ENCODE measurements around the gene TXNL1. TPM values are rescaled to one million over a fixed set of nuclear protein-coding genes. Genes with fewer than 3 reads are reported as not detected.
A peak's percentile ranks its signal among the peaks of the same experiment; 100 is the strongest.
"Not testable (repeated sequence)": the region's sequence is repeated elsewhere in the genome, so short reads cannot be mapped to it uniquely, and the experiment has no call there.

Gene TXNL1
- 118 TPM for polyA plus RNA-seq (ENCODE audit: insufficient read length)
- long read RNA-seq, donor 1, full-length matches to known transcripts = 55 of 72 reads
- long read RNA-seq, donor 1, partial matches to known transcripts = 17 of 72 reads
- long read RNA-seq, donor 1, other reads (novel, unspliced or antisense) = 0 of 72 reads
- long read RNA-seq, donor 2, full-length matches to known transcripts = 47 of 74 reads
- long read RNA-seq, donor 2, partial matches to known transcripts = 27 of 74 reads
- long read RNA-seq, donor 2, other reads (novel, unspliced or antisense) = 0 of 74 reads
- long read RNA-seq, donor 3, full-length matches to known transcripts = 41 of 65 reads
- long read RNA-seq, donor 3, partial matches to known transcripts = 24 of 65 reads
- long read RNA-seq, donor 3, other reads (novel, unspliced or antisense) = 0 of 65 reads
- long read RNA-seq, donor 4 = 0 reads
- long read RNA-seq, donor 5, full-length matches to known transcripts = 73 of 114 reads
- long read RNA-seq, donor 5, partial matches to known transcripts = 35 of 114 reads
- long read RNA-seq, donor 5, other reads (novel, unspliced or antisense) = 6 of 114 reads
- long read RNA-seq, donor 6, full-length matches to known transcripts = 41 of 70 reads
- long read RNA-seq, donor 6, partial matches to known transcripts = 29 of 70 reads
- long read RNA-seq, donor 6, other reads (novel, unspliced or antisense) = 0 of 70 reads
- long read RNA-seq, donor 7, full-length matches to known transcripts = 59 of 116 reads
- long read RNA-seq, donor 7, partial matches to known transcripts = 47 of 116 reads
- long read RNA-seq, donor 7, other reads (novel, unspliced or antisense) = 10 of 116 reads
- long read RNA-seq, donor 8, full-length matches to known transcripts = 24 of 24 reads
- long read RNA-seq, donor 8, partial matches to known transcripts = 0 of 24 reads
- long read RNA-seq, donor 8, other reads (novel, unspliced or antisense) = 0 of 24 reads

DNA sequence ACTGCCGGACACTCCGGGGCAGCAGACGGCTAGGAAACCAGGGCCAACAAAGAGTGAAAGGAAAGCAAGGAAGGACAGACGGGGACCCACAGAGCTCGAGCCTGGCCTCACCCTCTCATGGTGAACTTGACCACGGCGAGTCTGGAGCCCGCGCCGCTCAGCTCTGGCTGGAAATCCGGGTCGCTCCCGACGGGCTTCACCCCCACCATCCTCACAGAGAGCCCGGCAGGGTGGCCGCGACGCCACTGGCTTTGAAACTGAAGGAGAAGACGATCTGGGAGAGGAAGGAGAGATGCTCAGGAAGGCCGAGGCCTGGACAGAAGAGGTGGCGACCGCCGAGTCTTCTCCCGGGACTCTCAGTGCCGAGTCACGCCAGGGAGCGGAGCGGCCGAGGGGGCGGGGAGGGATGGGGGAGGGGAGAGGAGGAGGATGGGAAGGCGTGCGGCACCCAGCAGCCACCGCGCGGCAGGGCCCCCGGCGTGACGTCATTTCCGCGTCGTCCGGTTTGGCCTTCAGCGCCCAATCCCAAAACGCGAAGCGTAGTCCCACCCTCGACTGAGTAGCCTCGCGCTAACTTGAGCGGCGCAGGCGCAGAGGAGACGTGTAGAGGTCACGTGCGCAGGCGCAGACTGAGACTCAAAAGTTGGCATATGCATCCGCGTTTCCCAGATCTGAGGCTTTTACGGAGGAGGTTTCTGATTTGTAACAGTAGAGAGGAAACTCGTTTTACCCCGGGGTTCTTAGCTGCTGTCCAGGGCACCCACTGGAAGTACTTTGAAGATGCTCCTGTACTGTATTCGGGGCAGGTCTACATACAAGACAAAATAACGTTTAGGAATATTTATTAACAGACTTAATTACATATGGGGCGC, at the start of gene TXNL1:
Gene TXNL1, minus strand, starts transcription at position 361 of the 872 bp plus-strand sequence. Its CDS starts 152 bp downstream, at position 209.
- DNase-seq = peak; percentile 99

DNA sequence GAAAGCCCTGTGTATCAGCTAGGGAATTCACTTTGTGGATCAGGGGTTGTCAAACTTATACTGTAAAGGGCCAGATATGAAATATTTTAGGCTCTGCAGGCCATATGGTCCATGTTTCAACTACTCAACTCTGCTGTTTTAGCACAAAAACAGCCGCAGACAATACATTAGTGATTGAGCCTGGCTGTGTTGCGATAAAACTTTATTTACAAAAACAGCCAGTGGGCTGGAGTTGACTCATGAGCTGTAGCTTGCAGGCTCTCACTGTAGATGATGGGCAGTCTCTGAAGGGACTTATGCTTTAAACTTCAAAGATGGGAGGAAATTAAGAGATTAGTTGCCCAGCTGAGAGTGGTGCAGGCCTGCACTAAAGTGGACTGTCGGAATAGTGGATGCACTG, 45.9 kb upstream of the TXNL1 start:
- DNase-seq = no peak

DNA sequence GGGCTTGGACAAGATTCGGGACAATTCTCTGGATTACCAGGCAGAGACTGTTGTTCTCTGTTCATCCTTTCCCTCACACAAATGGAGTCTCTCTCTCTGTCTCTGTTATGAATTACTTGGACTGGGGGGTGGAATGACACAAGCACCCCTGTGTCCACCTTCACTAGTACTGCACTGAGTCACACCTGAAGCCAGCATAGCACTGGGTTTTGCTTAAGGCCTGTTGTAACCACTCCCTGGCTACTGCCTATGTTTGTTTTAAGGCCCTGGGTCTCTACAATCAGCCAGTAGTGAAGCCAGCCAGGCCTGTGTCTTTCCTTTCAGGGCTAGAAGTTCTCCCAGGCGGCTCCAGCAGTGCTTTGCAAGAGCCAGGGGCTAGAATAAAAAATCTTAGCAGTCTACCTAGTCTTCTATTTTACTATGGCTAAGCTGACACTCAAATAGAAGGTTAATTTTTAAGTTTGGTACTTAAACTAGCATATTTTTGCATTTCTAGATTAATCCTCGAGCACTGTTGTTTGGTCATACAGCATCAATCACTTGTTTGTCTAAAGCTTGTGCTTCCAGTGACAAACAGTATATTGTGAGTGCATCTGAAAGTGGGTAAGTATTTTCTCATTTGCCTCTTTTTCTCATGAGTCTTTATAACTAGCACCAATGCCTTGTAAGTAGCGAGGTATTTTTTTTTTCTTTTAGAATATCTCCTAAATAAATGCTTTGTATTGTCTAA, 40.6 kb upstream of the TXNL1 start:
- no peak for DNase-seq

DNA sequence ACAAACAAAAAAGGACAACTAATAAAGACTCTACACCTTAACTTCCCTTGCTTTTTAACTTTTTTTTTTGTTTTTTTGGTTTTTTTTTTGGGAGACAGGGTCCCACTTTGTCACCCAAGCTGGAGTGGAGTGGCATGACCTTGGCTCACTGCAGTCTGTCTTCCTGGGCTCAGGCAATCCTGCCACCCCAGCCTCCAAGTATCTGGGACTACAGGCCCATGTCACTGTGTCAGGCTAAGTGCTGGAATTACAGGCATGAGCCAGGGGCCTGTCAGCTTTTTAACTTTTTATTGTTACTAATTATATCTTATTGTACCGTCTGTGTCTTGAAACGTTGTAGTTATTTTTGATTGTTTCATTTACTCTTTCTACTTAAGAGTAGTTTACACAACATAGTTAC, 38.2 kb upstream of the TXNL1 start:
- no peak for DNase-seq

DNA sequence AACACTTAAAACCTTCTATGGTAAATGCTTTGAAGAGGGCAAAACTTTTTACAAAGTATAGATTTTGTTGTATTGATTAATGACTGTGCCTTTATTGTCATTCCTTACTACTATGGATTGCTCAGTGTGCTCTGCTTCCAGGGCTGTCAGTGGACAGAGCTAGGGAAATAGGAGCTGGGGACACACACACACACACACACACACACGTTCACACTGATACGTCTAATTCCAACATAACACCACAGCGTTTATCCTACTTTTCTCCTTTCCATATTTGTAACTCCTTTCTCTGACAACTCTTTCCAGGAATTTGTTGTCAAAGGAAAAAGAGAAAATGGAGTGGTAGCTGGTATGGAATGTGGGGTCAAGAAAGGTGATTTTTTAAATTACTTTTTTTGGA, 34.6 kb upstream of the TXNL1 start:
- DNase-seq = no peak

DNA sequence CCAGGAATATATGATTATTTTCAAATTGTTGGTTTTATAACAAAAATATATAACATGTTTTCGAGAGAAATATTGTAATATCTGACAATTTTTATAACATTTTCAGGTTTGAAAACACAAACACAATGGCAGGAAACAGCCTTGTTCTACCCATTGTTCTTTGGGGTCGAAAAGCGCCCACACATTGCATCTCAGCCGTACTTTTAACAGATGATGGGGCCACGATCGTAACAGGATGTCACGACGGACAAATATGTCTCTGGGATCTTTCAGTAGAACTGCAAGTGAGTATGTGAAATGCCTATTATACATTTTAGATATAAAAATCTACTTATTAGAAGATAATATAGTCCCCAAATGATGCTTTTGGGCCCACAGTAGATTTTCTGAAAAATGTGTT, 34.0 kb upstream of the TXNL1 start:
- DNase-seq = no peak

DNA sequence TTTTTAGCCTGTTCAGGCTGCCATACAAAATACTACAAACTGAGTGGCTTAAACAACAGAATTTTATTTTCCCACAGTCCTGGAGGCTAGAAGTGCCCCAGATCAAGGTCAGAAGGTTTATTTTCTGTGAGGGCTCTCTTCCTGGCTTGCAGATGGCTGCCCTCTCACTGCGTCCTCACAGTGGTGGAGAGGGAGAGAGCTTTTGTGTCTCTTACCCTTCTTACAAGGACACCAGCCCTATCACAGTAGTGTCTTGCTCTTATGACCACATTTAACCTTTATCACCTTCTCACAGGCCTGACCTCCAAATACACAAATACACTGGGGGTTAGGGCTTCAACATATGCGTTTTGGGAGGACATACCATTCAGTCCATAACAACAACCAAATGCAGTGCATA, 24.5 kb upstream of the TXNL1 start:
- DNase-seq = no peak

DNA sequence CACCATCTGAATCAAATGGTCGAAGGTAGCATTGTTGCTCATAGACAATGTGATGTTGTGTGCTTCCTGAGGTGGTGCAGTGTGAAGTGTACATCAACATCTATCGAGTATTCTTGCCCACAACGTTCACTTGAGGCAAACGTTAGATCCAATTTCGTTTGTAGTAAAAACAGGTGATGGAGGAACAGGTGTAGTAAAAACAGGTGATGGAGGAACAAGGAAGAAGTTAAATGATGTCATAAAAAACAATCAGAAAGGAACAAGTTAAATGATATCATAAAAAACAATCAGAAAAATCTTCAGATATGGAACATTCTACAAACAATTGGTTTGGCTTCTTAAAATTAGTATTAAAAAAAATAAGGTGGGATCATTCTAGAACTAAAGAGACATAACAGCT, 24.1 kb upstream of the TXNL1 start:
- DNase-seq = no peak

DNA sequence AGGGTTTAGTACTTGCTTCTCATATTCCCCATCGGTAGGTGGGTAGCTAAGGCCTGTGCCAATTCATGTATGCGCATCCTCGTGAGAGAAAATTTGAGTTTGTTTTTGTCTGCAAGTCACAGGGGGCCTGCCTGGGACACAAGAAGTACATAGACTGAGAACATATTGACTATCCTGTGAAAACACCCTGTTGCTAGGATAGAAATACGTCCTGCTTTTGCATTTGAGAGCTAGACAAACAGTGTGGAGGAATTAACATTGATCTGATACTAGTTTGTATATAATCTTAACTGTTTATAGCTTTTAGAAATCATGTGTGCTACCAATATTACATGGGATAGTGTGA, 23.6 kb upstream of the TXNL1 start:
- DNase-seq = no peak

DNA sequence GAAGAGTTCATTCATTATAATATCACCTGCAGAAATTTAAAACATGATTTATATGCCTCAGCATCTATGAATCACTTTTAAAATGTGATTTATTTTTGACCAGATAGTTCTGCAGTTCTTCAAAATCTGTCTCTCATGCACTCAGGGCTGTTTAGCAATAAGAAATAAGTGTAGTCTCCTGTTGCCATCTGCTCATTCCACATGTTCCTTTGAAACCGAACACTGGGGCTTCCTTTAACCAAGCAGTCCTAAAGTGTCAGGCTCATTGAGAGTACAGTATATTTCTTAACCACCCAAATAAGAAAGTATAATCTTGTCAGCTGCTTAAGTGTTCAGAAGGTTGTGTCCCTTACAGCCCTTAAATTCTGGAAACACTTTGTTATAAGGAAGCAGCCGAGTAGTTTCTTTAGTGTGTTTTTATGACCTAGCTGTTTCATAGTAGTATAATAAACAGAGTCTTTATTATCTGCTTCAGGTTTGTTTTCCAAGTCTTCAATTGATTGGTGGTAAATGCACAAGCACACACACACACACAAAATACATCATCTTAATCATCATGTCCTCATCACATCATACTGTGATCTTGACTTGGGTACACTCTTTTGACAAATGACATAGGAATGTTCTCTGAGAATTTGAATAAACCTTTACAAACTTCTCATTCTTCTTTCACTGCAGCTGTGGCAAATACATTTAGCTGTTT, 23.1 kb upstream of the TXNL1 start:
- no peak for DNase-seq

DNA sequence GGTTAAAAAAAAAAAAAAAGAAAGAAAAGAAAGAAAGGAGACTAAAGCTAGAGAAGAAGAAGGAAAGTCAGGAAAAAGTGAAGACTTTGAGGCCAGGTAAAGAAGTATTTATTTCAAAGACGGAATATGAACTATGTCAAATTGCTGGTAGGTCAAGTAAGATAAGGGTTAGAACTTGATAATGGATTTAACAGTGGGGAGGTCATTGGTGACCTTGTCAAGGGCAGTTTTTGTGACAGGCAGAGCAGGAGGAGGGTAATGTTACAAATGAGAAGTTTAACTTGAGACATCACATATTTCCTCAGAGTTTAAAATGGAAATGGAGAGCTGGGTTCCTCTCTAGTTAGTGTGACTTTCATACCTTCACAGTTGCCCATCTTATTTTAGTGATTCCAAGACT, 22.3 kb upstream of the TXNL1 start:
- DNase-seq = no peak

DNA sequence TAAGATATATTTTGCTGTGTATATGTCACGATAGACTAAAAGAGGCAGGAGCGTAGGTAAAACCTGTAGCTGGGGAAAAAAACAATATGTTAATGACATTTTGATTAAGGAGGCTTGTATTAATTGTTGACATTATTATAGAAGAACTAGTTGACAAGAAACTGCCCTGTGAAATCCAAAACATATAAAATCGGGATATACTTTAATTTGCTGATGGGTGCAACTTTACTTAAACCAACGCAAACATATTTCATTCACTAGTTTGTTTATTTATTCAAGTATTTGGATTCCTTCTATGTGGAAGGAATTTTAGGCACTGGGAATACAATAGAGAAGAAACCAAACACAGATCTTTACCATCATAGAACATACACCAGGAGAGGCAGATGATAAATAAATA, 20.7 kb upstream of the TXNL1 start:
- DNase-seq = no peak

DNA sequence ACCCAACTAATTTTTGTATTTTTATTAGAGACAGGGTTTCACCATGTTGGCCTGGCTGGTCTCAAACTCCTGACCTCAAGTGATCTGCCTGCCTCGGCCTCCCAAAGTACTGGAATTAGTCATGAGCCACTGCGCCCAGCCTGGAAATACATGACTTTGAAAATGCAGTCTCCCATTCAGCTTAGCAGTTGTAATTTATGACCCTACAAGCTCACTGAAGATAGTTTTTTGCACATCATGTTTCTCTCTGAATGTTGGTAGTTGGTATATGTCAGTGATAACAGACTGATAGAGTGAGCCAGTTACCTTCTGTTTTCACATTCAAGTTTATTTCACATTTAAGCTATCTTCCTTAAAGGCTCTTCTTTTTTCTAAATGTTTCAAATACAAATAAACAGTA, 19.9 kb upstream of the TXNL1 start:
- DNase-seq = no peak

DNA sequence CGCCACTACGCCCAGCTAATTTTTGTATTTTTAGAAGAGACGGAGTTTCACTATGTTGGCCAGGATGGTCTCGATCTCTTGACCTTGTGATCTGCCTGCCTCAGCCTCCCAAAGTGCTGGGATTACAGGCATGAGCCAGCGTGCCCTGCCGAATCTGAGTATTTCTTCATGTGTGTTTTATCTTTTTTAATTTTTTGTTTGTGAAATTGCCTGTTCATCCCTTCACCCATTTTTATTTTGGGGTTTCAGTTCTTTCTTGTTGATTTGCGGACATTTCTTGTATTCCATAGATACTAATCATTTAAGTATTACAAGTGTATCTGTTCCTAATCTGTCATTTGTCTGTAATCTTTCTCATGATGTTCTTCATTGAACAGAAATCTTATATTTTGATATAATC, 15.9 kb upstream of the TXNL1 start:
- DNase-seq = not testable (repeated sequence)

DNA sequence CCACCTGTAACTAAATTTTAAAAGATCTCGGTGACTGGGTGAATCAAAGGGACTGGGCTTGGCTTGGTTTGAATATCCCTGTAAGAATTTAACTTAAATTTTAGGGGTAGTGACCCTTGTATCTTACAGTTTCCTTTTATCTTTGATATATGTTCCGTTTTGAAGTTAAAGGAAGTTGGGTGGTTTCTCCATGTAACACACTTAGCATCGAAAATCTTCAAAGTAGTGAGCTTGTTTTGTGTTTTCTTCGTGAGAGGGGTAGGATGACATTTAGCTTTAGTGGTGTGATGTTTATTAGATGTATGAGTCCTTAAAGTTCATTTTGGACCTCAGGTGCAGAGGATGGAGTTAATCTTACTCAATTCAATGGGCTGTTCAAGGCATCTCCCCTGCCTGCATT, 14.4 kb upstream of the TXNL1 start:
- no peak for DNase-seq

DNA sequence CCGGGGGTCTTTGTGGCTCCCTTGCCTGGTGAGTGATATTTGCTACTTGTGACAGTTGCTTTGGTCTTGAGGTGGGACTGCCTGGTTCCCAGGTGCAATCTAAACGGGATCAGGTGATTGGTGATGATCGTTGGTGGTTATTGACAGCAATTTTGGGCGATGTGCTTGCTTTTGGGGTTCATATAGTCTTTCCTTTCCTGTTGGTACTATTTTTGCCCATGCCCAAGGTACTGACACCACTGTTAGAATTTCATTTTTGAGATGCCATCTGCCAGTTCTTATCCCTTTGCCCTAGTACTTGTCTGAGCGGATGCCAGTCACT, 13.3 kb upstream of the TXNL1 start:
- no peak for DNase-seq

DNA sequence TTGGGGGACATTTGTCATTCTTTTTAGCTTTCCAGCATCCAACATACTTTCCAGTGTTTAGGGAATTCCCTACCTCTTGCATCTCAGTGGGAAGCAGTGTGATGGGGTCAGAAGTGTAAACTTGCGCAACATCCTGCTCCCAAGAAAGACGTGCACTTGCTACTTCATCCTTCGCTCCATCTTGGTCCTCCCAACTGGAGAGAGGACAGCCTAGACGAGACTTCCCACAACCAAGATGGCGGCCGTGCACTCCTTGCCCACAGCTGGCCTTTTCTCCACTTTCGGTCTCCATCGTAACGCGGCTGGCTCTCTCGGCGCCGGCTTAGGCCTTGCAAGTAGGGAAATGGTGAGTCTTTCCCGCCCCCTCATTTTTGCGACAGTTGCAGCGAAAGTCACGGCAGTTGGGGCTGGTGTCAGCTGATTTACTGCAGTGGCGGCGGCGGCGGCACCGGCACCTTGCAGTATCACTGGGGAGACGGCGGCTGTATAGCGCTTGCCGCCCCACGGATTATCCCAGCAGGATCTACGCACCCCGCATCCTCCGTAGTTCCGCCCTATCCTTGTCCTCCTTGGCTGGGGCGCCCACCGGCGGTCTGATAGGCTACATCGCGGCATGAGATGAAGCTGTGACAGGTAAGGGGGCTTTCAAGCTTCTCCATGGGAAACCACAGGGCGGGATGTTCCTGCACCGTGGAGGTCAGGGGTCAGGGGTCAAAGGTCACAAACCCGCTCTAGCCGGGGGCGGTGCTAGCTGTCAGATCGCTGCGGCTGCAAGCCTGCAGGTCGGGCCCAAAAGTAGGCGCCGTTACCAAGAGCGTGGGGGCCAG, 12.8 kb upstream of the TXNL1 start, which contains the start of gene WDR7:
Gene WDR7, plus strand, starts transcription at position 416 of the 827 bp plus-strand sequence. CDS start 21,157 bp downstream, outside the sequence.
- peak; percentile 97 for DNase-seq

DNA sequence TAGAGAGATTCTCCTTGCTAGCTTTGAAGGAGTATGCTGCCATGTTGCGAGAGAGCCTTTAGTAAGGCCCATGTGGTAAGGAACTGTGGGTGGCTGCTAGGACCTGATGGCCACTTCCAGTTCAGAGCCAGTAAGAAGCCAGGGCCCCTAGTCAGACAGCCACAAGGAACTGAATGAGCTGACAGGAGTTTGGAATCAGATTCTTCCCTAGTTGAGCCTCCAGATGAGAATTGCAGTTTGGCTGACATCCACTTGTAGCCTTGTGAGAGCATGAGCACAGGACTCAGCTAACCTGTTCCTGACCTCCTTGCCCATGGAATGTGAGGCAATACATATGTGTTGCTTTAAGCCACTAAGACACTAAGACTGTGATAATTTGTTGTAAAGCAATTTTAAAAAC, 11.6 kb upstream of the TXNL1 start:
- DNase-seq = no peak

DNA sequence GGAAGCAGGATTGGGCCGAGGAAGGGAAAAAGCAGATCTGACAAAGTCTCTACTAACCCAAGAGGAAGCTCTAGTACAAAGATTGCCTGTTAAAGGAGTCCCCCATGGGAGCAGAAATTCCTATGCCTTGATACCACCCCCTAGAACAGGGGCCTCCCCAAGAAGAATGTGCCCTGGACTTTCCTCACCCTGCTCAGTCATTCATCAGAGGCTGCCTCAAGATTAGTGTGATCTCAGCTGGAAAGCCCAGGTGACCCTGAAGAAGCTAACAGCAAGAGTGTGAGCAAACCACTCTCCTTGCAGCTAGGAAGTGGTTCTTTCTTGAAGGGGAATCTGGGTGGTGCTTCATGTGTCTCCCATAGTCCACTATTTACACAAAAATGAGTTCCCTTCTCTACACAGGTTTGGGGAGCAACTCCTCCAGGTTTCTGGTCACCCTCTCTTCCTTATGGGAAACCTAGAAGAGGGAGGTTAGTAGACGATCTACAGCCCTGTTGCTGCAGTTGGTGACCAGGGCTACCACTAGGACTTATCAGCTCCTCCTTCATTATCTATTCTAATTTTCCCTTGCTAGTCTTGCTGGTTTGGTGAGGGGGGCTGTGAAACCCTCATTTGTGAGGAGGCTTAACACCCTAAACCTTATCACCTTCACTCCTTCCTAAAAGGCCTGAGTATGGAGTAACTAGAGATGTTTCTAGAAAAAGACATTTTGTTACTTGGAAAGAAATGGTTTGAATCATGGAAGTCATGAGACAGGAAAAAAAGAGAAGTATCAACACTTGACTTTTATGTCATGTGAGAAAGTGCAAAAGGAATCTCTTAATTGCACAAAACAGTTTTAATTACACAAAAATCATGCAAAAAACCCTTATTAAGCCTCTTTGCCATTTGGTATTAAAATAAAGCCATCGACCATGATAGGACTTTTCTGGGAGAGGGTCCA, 9.8 kb upstream of the TXNL1 start:
- no peak for DNase-seq

Measured in left kidney (tissue), 8 donors.